ENCODE results near the gene FARP1.

The FARP1 gene

DNA sequence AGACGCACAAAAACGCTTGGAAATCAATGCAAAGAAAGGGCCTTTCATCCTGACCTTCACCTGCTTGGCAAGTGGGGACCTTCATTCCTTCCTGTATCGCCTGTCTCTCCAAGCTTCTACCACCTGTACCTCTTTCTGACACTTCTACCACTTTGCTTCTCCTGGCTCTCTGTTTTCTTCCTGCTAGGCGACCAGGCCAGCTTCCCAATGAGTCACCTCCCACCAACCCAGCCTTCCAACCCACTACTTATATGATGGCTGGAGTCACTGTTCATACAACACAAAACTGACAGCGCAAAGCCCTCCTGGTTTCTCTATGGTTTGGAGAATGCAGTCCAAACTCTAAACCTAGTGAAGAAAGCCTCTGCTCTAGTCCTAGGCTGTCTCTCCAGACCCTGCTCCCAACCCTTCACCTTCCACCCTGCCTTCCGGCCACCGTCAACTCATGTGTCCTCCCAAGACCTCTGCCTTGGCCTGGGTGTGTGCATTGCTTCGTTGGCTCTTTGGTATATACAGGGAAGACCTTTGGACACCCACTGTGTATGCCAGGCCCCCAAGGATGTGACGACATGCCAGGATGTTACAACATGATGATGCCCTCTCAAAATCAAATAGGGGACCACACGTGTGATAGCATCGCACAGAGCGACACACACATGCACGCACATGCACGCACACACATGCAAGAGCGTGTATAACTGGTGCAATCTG, 285.5 kb downstream of the FARP1 start:
- DNase-seq (ENCODE audit: low spot score), result no peak

DNA sequence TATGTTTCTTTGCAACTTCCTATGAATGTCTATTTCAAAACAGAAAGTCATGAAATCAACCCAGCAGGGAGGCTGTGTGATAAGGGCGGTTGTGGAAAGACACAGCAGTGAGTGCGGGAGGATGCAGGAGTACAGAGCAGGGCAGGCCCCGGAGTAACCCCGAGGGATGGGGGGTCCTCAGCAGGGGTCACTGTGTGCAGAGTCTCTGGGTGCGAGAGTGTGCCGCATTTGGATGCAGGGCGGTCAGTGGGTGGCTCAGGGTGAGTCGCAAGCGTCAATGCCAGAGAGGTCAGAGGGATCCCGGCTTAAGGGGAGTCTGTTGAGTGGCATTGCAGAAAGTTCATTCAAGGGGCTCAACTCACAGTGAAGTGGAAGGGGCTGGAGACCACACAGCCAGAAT, 286.2 kb downstream of the FARP1 start:
- no peak for DNase-seq (ENCODE audit: low spot score)

DNA sequence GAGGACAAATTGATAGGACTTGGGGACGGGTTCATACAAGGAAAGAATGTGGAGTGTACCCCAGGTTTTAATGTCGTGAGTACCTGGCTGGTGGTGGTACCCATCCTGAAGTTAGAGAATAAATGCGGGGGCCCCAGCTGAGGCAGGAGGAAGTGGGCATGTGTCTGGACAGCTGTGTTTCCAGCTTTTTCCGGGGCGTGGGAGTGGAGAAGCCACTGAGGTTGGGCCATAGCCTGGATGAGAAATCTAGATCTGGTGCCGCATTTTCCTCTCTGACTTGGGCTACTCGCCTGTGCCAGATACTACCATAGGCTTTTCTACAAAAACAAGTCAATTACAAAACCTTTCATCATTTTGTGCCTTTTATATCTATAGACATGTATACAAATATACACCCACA, 286.6 kb downstream of the FARP1 start:
- DNase-seq (ENCODE audit: low spot score), result no peak

DNA sequence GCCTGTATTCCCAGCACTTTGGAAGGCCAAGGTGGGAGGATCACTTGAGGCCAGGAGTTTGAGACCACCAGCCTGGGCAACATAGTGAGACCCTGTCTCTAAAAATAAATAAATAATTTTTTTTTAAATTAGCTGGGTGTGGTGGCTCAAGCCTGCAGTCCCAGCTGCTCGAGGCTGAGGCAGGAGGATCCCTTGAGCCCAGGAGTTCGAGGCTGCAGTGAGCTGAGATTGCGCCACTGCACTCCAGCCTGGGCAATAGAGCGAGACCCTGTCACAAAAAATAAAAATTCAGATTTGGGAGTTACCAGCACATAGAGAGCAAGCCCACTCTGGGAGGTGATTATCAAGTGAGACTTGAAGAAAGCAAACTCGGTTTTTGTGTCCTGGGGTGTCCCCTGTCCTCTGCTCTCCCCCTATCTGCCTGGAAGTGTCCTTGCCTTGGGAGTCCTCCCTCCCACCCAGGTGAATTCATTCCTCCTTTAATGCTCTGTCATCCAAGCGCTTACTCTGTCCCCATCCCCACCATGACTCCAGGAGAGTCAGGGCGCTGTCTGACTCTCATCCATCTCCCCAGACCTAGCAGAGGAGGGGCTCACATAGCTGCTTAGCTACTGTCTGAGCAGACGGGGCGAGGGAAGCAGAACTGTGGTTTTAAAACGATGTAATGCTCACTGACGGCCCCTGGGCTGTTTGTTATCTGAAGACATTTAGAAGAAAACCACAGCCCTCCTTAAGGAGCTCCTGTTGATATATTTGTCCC, 287.3 kb downstream of the FARP1 start:
- DNase-seq (ENCODE audit: low spot score), result no peak

DNA sequence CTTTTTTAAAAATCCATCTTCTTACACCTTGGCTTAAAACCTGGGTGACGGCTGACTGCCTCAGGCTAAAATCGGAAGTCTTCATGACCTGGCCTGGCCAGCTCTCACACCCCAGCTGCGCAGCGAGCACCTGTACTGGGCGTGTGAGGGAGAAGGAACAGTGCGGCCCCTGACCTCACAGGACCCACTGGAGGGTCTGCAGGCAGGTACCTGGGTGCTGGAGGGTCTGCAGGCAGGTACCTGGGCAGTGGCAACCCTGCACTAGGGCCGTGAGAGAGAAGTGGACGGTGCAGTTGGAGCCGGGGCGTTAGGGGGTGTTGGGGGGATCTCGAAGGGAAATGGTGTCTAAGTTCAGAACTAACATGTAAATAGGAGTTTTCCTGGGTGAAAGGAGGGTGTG, 289.7 kb downstream of the FARP1 start:
- DNase-seq (ENCODE audit: low spot score), result no peak

DNA sequence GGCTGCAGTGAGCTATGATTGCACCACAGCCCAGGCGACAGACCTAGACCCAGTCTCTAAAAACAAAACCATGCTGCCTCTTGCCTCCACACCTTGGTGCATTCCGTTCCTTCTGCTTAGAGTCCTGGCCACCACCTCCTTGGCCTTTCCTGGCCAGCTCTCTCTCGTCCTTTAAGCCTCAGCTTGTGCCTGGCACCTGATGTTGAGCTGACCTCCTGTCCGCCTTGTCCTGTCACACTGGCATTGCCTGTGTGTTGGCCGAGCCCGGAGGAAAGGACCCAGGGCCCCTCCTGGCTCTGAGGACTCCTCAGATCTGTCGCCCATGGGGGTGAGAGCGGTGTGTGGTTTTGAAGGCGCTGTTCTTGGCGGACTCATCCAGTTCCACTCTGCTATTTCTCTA, 290.8 kb downstream of the FARP1 start:
- DNase-seq (ENCODE audit: low spot score), result no peak

DNA sequence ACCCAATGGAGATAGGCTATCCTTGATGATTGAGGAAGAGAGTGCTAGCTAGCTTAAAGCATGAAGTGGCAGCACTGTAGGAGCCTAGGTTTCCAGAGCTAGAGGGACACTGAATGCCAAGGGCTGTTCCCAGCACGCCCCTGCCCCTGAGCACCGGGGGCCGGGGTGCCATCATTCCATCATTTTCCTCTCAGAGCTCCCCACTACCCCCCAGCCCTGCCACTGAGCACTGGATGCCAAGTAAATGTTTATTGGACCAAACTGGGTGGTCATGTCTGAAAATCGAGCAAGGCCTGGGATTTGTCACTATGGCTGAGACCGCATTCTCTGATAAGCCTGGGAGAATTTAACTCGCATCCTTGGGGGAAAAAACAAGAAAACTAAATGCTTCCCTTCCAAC, 291.2 kb downstream of the FARP1 start:
- no peak for DNase-seq (ENCODE audit: low spot score)

DNA sequence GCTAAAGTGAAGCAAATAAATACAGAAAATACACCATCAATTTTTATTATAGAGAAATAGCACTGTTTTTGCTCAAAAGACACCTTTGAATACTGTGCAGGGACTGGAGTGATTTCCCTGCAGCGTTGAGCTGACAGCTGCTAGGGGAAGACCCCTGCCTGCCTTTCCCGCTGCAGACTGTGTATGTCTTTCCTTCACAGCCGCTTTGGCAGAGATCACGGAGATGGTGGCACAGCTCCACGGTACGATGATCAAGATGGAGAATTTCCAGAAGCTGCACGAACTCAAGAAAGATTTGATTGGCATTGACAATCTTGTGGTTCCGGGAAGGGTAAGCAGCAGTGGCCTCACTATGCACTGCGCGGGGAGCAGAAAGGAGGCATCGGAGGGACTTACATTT, 292.5 kb downstream of the FARP1 start:
- DNase-seq (ENCODE audit: low spot score), result no peak

DNA sequence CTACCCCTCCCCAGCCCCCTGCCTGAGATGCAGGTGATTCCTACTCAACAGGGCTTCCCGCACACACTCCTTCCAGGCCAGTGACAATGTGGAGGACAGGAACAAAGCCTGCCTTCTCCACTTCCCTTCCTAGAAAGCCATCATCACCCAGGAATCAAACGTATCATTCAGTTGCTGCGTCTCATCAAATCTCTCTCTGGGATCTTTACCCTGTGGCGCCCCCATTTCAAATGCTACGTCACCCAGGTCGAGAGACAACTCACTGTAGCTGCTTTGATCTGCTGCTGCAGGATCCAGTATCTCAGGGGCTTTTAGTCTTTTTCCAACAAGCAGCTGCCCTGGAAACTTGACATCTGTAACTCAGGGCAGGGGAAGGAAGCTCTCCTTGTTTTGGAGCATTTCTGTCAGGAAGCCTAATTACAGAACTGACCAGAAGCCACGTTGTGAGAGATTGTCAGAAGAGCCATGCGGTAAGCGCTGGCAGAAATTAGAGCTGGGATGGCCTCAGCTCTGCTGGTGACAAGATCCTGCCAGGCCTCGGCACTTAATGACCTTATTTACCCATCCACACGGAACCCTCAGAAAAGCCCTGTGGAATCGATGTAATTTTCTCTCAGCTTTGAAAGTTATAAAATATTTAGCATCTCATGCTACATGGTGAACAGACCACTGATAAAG, 293.5 kb downstream of the FARP1 start:
- DNase-seq (ENCODE audit: low spot score), result no peak

DNA sequence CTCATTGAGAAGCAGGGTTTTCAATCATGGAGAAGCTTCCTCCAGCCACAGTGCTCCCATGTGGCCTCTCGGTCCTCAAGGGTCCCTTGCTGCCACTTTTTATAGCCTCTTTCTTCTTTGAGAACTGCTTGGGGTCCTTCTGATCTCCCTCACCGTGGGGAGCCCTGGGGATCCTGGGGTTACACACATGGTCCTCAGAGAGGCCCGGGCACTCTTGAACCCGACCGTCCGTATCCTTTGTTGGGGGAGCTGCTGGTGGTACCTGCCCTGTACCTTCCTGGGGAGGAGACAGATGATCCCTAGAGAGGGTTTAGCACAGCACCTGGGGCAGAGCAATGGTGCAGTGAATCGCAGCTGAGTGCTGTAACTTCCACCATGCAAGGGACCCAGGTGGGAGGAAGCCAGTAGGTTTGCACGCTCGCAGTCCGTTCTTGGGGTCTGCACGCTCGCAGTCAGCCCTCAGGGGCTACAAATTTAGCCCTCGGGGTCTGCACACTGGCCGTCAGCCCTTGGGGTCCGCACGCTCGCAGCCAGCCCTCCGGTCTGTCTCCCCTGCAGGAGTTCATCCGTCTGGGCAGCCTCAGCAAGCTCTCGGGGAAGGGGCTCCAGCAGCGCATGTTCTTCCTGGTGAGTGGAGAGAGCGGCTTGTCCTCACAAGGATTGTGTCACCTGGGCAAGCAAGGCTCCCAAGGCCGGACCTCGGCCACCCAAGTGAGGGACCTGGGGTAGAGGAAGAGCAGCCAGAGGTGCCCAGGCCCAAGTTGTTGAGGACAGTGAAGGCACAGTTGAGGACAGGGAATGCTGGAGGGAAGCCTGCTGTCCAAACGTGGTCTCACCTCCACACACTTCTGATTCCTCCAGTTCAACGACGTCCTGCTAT, 295.6 kb downstream of the FARP1 start:
- DNase-seq (ENCODE audit: low spot score), result no peak

DNA sequence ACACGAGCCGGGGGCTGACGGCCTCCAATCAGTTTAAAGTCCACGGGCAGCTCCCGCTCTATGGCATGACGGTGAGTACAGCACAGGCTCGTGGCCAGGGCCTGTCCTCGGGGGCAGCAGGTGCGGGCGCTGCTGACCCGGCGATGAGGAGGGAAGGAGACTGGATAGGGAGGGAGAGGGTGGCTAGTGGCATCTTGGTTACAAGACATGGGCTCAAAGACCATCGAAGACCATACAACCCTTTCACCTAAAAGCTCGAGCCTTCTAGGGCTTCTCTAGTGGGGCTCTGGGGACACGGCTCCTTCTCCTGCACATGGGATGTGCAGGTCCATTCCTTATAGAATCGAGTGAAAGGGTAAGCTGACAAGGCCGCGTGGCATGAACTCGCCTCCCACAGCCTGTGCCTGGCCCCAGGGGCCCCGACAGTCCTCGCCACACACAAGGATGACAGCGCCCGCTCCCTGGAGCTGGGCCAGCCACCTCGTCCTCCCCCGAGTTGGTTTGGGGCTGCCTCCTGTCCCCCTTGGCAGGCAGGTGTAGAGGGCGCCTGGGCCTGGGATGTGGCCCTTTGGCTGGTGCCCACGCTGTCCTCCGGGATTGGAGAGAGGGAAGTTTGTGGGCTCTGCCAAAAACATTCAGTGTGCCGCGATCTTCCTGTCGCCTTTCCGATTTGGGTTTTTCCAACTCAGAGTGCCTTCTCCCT, 296.4 kb downstream of the FARP1 start:
- DNase-seq (ENCODE audit: low spot score), result no peak

DNA sequence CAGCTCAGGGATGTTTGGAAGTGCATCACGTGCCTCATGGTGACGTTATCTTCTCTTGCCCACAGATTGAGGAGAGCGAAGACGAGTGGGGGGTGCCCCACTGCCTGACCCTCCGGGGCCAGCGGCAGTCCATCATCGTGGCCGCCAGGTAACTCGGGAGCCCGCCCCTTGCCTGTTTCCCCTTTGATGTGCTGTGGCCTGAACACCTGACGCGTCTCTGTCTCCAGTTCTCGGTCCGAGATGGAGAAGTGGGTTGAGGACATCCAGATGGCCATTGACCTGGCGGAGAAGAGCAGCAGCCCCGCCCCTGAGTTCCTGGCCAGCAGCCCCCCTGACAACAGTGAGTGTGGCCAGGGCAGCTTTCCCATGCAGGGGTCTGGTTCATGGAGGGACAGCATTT, 297.0 kb downstream of the FARP1 start:
- DNase-seq (ENCODE audit: low spot score), result no peak

DNA sequence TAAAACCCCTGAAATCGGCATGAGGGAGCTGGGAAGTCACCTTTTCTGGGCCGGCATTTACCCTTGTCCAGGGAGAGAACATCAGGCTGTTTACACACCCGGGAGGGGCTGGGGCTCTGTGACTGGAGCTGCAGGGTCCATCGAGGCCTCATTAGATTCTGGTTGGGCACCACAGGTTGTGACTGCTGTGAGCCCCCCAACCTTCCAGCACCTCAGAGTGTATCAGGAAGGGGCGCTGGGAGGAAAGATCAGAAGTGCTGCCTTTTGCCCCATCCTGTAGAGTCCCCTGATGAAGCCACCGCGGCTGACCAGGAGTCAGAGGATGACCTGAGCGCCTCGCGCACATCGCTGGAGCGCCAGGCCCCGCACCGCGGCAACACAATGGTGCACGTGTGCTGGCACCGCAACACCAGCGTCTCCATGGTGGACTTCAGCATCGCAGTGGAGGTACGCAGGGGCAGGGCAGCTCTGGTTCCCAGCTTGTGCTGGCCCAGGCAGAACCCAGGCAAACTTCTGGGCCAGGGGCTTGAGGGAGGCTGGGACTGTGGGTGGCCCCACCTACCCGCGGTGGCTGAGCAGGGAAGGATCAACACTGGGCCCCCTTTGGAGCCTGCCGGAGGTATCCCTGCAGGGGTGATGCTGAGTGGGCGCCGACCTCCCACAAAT, 297.6 kb downstream of the FARP1 start:
- no peak for DNase-seq (ENCODE audit: low spot score)

DNA sequence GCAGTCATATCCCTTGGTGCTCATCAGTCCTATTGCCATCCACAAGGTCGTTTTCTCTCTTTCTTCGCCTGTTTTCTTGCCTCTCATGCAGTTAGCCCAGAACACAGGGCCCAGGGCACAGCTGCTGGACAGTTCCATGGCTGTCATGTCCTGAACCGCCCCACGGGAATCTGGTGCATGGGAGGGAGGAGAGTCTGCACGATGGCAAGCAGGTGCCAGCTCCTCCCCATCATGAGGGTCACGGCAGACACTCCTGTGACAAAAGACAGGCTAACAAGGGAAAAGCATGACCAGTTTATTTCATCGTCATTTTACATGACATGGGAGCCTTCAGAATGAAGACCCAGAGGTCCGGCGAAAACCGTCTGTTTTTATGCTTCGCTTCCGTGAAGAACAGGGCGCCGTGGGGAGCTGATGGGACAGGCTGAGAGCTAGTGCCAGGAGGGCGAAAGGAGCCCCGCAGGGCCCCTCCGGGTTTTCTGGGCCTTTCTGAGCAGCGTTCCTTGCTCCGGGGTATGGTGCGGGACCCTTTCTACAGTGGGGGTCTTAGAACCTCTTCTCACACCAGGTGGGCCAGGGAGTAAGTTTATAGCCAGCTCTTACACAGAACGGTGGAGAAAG, 298.3 kb downstream of the FARP1 start:
- no peak for DNase-seq (ENCODE audit: low spot score)

DNA sequence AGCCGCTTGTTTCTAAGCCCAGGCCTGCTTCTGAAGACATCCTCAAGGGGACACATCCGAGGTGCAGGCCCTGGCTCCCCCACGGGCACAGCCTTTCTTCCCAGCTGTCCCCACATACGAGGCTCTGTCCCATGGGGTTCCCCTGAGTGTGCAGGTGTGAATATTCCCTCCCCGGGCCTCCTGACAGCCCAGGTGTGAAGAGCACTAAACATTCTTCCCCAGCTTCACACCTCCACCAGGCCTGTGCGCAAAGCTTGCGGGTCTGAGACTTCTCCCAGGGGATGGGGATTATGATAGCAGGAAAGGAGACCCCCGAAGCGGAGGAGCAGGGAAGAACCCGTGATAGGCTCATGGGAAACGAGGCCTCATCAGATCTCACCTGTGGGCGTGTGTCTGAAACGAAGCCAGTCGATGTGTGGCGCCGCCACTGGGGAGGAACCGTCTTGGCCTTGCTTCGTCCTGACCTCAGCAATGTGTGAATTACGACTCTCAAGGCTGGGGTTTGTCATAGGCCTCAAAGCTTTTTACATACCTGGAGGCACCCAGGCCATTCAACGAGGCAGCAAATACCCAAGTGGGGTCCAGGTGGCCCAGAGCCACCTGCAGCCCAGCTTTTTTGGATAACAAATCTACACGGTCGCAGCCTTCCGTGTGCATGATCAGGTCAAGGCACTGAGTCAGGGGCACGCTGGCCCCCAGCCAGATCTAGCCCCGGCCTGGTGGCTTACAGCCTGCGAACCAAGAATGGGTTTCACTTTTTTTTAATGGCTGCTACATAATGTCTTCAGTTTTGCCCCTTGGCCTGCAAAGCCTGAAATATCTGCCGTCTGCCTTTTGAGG, 299.7 kb downstream of the FARP1 start:
- DNase-seq (ENCODE audit: low spot score), result no peak

DNA sequence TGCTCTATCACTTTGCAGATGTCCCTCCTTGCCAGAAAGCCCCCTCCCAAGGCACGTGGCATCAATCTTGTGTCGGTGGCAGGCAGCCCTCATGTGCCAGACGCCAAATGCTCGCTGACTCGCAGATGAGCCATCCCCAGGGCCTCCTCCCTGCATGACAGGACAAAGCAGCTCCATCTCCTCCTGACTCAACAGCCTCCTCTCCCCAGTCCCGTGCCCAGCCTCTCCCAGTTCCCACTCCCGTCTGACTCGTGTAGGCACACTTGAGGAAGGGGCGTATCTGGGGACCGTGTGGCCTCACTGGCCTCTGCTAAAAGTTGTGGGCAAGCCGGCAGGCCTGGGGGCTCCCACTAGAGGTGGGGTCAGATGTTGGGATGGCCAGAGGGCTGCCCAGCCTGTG, 300.4 kb downstream of the FARP1 start:
- DNase-seq (ENCODE audit: low spot score), result no peak

DNA sequence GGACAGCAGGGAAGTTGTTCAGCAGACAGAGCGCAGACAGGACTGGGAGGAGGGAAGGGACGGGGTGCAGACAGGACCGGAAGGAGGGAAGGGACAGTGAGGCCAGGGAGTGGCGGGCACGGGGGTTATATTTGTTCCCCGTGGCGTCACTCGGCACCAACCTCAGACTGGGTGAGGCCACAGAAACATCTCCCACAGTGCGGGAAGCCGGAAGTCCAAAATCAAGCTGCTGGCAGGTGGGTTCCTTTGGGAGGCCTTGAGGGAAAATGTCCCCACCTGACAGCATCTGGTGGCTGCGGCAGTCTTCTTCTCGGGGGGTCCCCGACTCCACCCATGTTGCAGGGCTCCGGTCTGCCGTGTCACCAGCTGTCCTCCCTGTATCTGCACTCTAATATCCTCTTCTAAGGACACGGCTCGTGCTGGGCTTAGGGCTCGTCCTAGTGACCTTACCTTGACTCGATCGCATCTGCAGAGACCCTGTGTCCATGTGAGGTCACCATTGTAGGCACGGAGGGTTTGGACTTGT, 301.0 kb downstream of the FARP1 start:
- DNase-seq (ENCODE audit: low spot score), result no peak

DNA sequence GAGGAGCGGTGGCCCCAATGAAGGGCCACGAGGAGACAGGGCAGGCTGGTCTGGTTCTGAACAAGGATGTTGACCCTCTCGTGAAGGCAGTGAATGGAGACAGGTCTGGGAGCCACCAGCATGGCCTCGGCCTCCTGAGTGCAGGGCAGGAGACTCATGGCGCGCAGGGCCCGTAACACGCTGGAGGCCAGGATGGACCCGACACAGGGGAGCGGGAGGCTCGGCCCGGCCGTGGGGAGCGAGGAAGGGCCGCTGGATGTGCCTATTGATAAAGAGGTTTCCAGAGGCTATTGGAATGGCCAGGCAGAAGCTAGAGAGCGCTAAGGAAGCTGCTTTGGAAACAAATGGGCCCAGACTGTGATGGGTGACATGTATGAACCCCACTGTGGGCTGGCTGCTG, 301.5 kb downstream of the FARP1 start:
- no peak for DNase-seq (ENCODE audit: low spot score)

All from HuH-7.5 (cell line).